Stimulated activated CD8-positive, alpha-beta memory T cell treated with anti-CD3 and anti-CD28 coated beads, Interleukin-2, amount 100 ng/mL, for 1 hour (primary cell): ENCODE data around the gene TTC23.

Experiments used
- DNase-seq, 2 donors: peaks; one replicate each; pipeline ENCODE4 v3.0.0-alpha.2; 2020; ENCODE audit warnings: low read depth in 2 of 2

TTC23 gene

GRCh38 chr15:99137877-99138276 lies 111.5 kb downstream of the TTC23 start:
- no peak for DNase-seq

- DNase-seq: no peak
These were observed 112.3 kb downstream of the TTC23 start for GRCh38 chr15:99137111-99137546.

GRCh38 chr15:99135194-99135593 lies 114.2 kb downstream of the TTC23 start:
- no peak for DNase-seq

- no peak for DNase-seq
These were observed 115.0 kb downstream of the TTC23 start for GRCh38 chr15:99134317-99134821.

GRCh38 chr15:99132634-99133287 lies 116.6 kb downstream of the TTC23 start:
- DNase-seq: no peak

- no peak for DNase-seq
These were observed 117.3 kb downstream of the TTC23 start for GRCh38 chr15:99132122-99132521.

GRCh38 chr15:99131441-99132023 lies 117.8 kb downstream of the TTC23 start:
- DNase-seq: no peak

- no peak for DNase-seq
These were observed 118.5 kb downstream of the TTC23 start for GRCh38 chr15:99130765-99131440.

GRCh38 chr15:99130314-99130713 lies 119.1 kb downstream of the TTC23 start:
- no peak for DNase-seq

- no peak for DNase-seq
These were observed 119.7 kb downstream of the TTC23 start for GRCh38 chr15:99129644-99130043.

GRCh38 chr15:99128411-99128810 lies 121.0 kb downstream of the TTC23 start:
- no peak for DNase-seq

GRCh38 chr15:99127773-99128172 lies 121.6 kb downstream of the TTC23 start:
- no peak for DNase-seq

GRCh38 chr15:99126930-99127329 lies 122.5 kb downstream of the TTC23 start:
- no peak for DNase-seq

- DNase-seq: no peak
These were observed 123.2 kb downstream of the TTC23 start for GRCh38 chr15:99126131-99126588.

GRCh38 chr15:99125061-99125891 lies 124.1 kb downstream of the TTC23 start:
- DNase-seq: no peak

GRCh38 chr15:99124641-99125040 lies 124.7 kb downstream of the TTC23 start:
- no peak for DNase-seq

GRCh38 chr15:99123713-99124451 lies 125.5 kb downstream of the TTC23 start:
- no peak for DNase-seq

GRCh38 chr15:99122831-99123712 lies 126.3 kb downstream of the TTC23 start:
- DNase-seq: no peak

- DNase-seq: no peak
These were observed 127.5 kb downstream of the TTC23 start for GRCh38 chr15:99121691-99122410.

- DNase-seq: no peak
These were observed 128.2 kb downstream of the TTC23 start for GRCh38 chr15:99121207-99121606.
